H1 (cell line): ENCODE measurements around the gene STIL. TPM values are rescaled to one million over a fixed set of nuclear protein-coding genes. Genes with fewer than 3 reads are reported as not detected.

Experiments used
- CTCF ChIA-PET: fragments of 300-600 bp; sonication (Branson Sonifier 250); formaldehyde crosslinking; loops from one replicate; lab custom pipeline; 2021; ENCODE audit not compliant: partially characterized antibody; lab: Charles Lee
- POLR2A ChIA-PET: fragments of 300-600 bp; sonication (Branson Sonifier 250); formaldehyde crosslinking; loops from one replicate; lab custom pipeline; 2021; ENCODE audit warnings: inconsistent platforms; ENCODE audit not compliant: partially characterized antibody; lab: Charles Lee
- DNase-seq, 2 experiments: peaks; one replicate each; pipeline versions ENCODE4 v3.0.0 to v3.0.0-alpha.2; 2010 to 2022; ENCODE audit warnings: low spot score in 2 of 2, low read depth in 1 of 2, mixed read lengths in 1 of 2
- FAIRE-seq: peaks from 2 replicates; lab custom pipeline; 2011; peaks lifted over from hg19 to GRCh38; lab: Jason Lieb, UNC
- H2AFZ ChIP-seq: 2 replicates; pipeline ENCODE4 v1.8.1; 2012; ENCODE audit warnings: low read length, inconsistent platforms
- H2AK5ac ChIP-seq: 2 replicates; pipeline ENCODE4 v1.6.1; 2013; ENCODE audit warnings: low read depth, low read length
- H2BK120ac ChIP-seq: replicated peaks from 2 replicates; pipeline ENCODE3; 2013; ENCODE audit warnings: low read depth, low read length, inconsistent platforms
- H2BK12ac ChIP-seq: 2 replicates; pipeline ENCODE4 v1.6.1; 2013; ENCODE audit warnings: low read depth, low read length
- H2BK15ac ChIP-seq: 2 replicates; pipeline ENCODE4 v1.6.1; 2013; ENCODE audit warnings: low read length
- H2BK20ac ChIP-seq: 2 replicates; pipeline ENCODE4 v1.6.1; 2013; ENCODE audit warnings: low read length
- H2BK5ac ChIP-seq: 2 replicates; pipeline ENCODE4 v1.6.1; 2013; ENCODE audit warnings: low read depth, low read length
- H3K14ac ChIP-seq: 2 replicates; pipeline ENCODE4 v1.6.1; 2013; ENCODE audit warnings: inconsistent platforms; ENCODE audit not compliant: insufficient read length
- H3K18ac ChIP-seq: 2 replicates; pipeline ENCODE4 v1.6.1; 2013; ENCODE audit warnings: low read length; ENCODE audit errors: extremely low read depth
- H3K23ac ChIP-seq: 2 replicates; pipeline ENCODE4 v1.6.1; 2013; ENCODE audit warnings: inconsistent platforms; ENCODE audit not compliant: insufficient read length
- H3K23me2 ChIP-seq: 2 replicates; pipeline ENCODE4 v1.6.1; 2013; ENCODE audit warnings: low read depth, low read length
- H3K27ac ChIP-seq: 2 replicates; pipeline ENCODE4 v1.6.1; 2011; ENCODE audit warnings: low read depth, low read length, inconsistent platforms
- H3K27me3 ChIP-seq, 4 experiments: replicated peaks in 1 of 4; 1 replicate in 1 of 4; 2 replicates in 3 of 4; pipeline versions ENCODE4 v1.6.1 to v1.8.1; 2011 to 2013; ENCODE audit warnings: low read length in 3 of 4, mild to moderate bottlenecking in 3 of 4, inconsistent platforms in 2 of 4, mixed read lengths in 2 of 4, moderate library complexity in 1 of 4; ENCODE audit not compliant: control insufficient read depth in 3 of 4, insufficient read depth in 3 of 4; ENCODE audit errors: extremely low read depth in 1 of 4
- H3K36me3 ChIP-seq, 4 experiments: 2 replicates each; pipeline versions ENCODE4 v1.6.1 to v1.8.1; 2011 to 2013; ENCODE audit warnings: mild to moderate bottlenecking in 4 of 4, low read length in 3 of 4, moderate library complexity in 2 of 4, control low read depth in 1 of 4, inconsistent platforms in 1 of 4; ENCODE audit not compliant: insufficient read depth in 4 of 4, control insufficient read depth in 2 of 4
- H3K4ac ChIP-seq: replicated peaks from 2 replicates; pipeline ENCODE3; 2013; ENCODE audit warnings: low read length, low read depth, mixed read lengths, inconsistent platforms; ENCODE audit not compliant: insufficient read length
- H3K4me1 ChIP-seq, 4 experiments: replicated peaks in 1 of 4; 1 replicate in 1 of 4; 2 replicates in 3 of 4; pipeline versions ENCODE4 v1.6.1 to v1.8.1; 2011 to 2013; ENCODE audit warnings: low read length in 3 of 4, inconsistent platforms in 2 of 4, mixed read lengths in 1 of 4; ENCODE audit not compliant: insufficient read depth in 4 of 4, control insufficient read depth in 3 of 4
- H3K4me2 ChIP-seq, 2 experiments: 2 replicates each; pipeline versions ENCODE4 v1.6.1 to v1.8.1; 2011 to 2013; ENCODE audit warnings: low read depth in 2 of 2, low read length in 2 of 2, control low read depth in 1 of 2, inconsistent platforms in 1 of 2, mild to moderate bottlenecking in 1 of 2; ENCODE audit not compliant: insufficient read depth in 1 of 2
- H3K4me3 ChIP-seq, 4 experiments: fragments of 200-600, 300-600 bp in 1 of 4; sonication (generic), shearing (Covaris generic), sonication (Bioruptor Twin) in 1 of 4; 2 replicates each; pipeline versions ENCODE4 v1.5.1 to v1.8.1; 2011 to 2016; ENCODE audit warnings: low read length in 4 of 4, low read depth in 3 of 4, control low read depth in 2 of 4, inconsistent platforms in 2 of 4, mild to moderate bottlenecking in 2 of 4, mixed read lengths in 1 of 4, moderate library complexity in 1 of 4; ENCODE audit not compliant: insufficient read depth in 2 of 4; ENCODE audit errors: extremely low read depth in 1 of 4
- H3K56ac ChIP-seq: replicated peaks from 2 replicates; pipeline ENCODE3; 2013; ENCODE audit warnings: low read depth, mild to moderate bottlenecking, mixed read lengths, low read length, inconsistent platforms; ENCODE audit not compliant: insufficient read length
- H3K79me1 ChIP-seq: 2 replicates; pipeline ENCODE4 v1.6.1; 2013; ENCODE audit warnings: low read depth, low read length, control low read depth
- H3K79me2 ChIP-seq, 2 experiments: 2 replicates each; pipeline versions ENCODE4 v1.6.1 to v1.8.1; 2012 to 2013; ENCODE audit warnings: low read length in 2 of 2, mild to moderate bottlenecking in 2 of 2, inconsistent platforms in 1 of 2; ENCODE audit not compliant: insufficient read depth in 2 of 2, control insufficient read depth in 1 of 2
- H3K9ac ChIP-seq, 4 experiments: replicated peaks in 1 of 4; 1 replicate in 1 of 4; 2 replicates in 3 of 4; pipeline versions ENCODE4 v1.6.1 to v1.8.1; 2011 to 2013; ENCODE audit warnings: low read depth in 3 of 4, low read length in 3 of 4, control low read depth in 2 of 4, mild to moderate bottlenecking in 2 of 4, moderate library complexity in 2 of 4, inconsistent platforms in 1 of 4; ENCODE audit errors: extremely low read depth in 1 of 4
- H3K9me3 ChIP-seq, 2 experiments: 2 replicates each; pipeline versions ENCODE4 v1.6.1 to v1.8.1; 2012 to 2013; ENCODE audit warnings: mild to moderate bottlenecking in 2 of 2, moderate library complexity in 2 of 2, control low read depth in 1 of 2, inconsistent platforms in 1 of 2, low read depth in 1 of 2, low read length in 1 of 2, mixed read lengths in 1 of 2; ENCODE audit not compliant: insufficient read depth in 2 of 2
- H4K20me1 ChIP-seq, 2 experiments: replicated peaks in 1 of 2; 2 replicates each; pipeline versions ENCODE3 to v1.8.1; 2011 to 2013; ENCODE audit warnings: inconsistent platforms in 2 of 2, low read length in 2 of 2, mild to moderate bottlenecking in 1 of 2; ENCODE audit not compliant: insufficient read depth in 2 of 2, control insufficient read depth in 1 of 2
- H4K5ac ChIP-seq: 2 replicates; pipeline ENCODE4 v1.6.1; 2013; ENCODE audit warnings: low read length, low read depth, mixed read lengths, inconsistent platforms; ENCODE audit not compliant: insufficient read length
- H4K8ac ChIP-seq: 2 replicates; pipeline ENCODE4 v1.8.0; 2013; ENCODE audit warnings: mild to moderate bottlenecking, moderate library complexity, low read length, inconsistent platforms; ENCODE audit not compliant: insufficient read depth; ENCODE audit errors: extremely low read depth
- H4K91ac ChIP-seq: replicated peaks from 2 replicates; pipeline ENCODE3; 2013; ENCODE audit warnings: low read length, mixed read lengths, inconsistent platforms; ENCODE audit not compliant: insufficient read length
- CEBPB ChIP-seq: IDR thresholded peaks from 2 replicates; pipeline ENCODE4 v1.6.1; 2012; ENCODE audit warnings: low read depth, low read length
- KDM1A ChIP-seq: fragments of 200-600, 300-600 bp; sonication (generic); IDR thresholded peaks from 2 replicates; pipeline ENCODE4 v1.7.1; 2016; ENCODE audit warnings: mild to moderate bottlenecking, low read length, borderline replicate concordance
- POLR2A ChIP-seq, 2 experiments: IDR thresholded peaks; 1 replicate in 1 of 2; 2 replicates in 1 of 2; pipeline ENCODE4 v1.6.1; 2011; ENCODE audit warnings: low read depth in 2 of 2, low read length in 2 of 2, mild to moderate bottlenecking in 2 of 2; ENCODE audit errors: control extremely low read depth in 1 of 2
- WGBS, 2 experiments: shearing (Covaris generic) in 1 of 2; methylation state at CpG; one replicate each; pipeline versions ENCODE4 v1.1.6 to v1.1.7; 2013 to 2015; ENCODE audit warnings: low lambda C conversion rate in 2 of 2, mixed read lengths in 2 of 2, inconsistent platforms in 1 of 2, low coverage in 1 of 2, missing lambda C conversion rate in 1 of 2; ENCODE audit not compliant: insufficient replicate concordance in 2 of 2, insufficient coverage in 1 of 2, insufficient read length in 1 of 2; ENCODE audit errors: extremely low coverage in 1 of 2, missing lambda C conversion rate in 1 of 2; 5-methylcytosine and 5-hydroxymethylcytosine counted together
- polyA plus RNA-seq, 7 experiments: library from polyadenylated mRNA; depleted of rRNA in 3 of 7; stranded (reverse) in 5 of 7; unstranded in 2 of 7; fragments of >200 nt in 5 of 7; fragments of 200-250 nt in 2 of 7; gene quantifications; 1 replicate in 5 of 7; 2 replicates in 1 of 7; 4 replicates in 1 of 7; pipeline versions ENCODE4 v1.2.1 to v1.2.3, GENCODE V29; 2011 to 2013; ENCODE audit warnings: missing spikeins in 2 of 7, mixed read lengths in 2 of 7
- total RNA-seq: library from RNA; stranded (reverse); fragmentation: NEBNext Ultra II Directional; extraction: Animal tissue kit (Norgen Biotek cat#: 25700); gene quantifications from 2 replicates; pipeline ENCODE4 v1.2.1, GENCODE V29; 2021

STIL gene
- total and polyA plus RNA-seq, 2 of the 8 experiments (the other 6 are each of a cell fraction or from before 2014, with no cell fraction given) = 13.6 to 25.1 TPM

DNA sequence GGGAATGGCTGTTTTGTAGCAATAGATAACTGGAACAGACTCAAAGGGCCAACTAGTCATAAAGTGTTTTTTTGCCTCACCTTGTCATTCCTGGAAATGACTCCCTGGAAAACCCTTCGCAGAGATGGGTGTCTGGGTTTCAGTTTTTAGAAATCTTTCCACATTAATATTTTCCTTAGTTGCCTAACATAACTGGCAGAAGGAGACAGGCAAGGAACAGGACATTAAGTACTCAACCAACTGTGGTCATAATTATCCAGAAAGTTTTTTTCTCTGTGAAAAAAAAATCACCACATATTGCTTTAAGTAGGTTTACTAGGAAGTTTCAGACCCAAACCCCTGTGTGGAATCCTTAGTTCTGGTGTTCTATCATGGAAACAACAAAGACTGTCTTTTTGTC, 16.3 kb upstream of the STIL start:
- Histone ChIP-seq H2BK20ac (no peak overlapping the region), H2BK15ac (no peak overlapping the region), H3K9ac (no peak overlapping the region), H4K8ac (no peak overlapping the region), H3K9me3 (no peaks in the 10 kb centered on the region), H3K27ac (no peak overlapping the region), H4K91ac (no peak overlapping the region), H2BK120ac (no peak overlapping the region), H3K23me2 (no peaks in the 10 kb centered on the region; the same call in 1 of the 2 replicates), H2BK5ac (no peak overlapping the region), H3K79me1 (no peaks in the 10 kb centered on the region), H3K14ac (no peak overlapping the region), H3K4me2 (no peak overlapping the region), H2AK5ac (no peak overlapping the region), H3K4me1 (peaks cover 0 to 5% (median 3%) of the 10 kb centered on the region in 4 experiments; a peak in 5 of 7 replicates), H4K20me1 (no peaks in the 10 kb centered on the region), H3K4ac (no peak overlapping the region), H3K18ac (no peak overlapping the region), H4K5ac (no peak overlapping the region), H3K23ac (no peak overlapping the region), H3K27me3 (no peaks in the 10 kb centered on the region), H2AFZ (no peak overlapping the region), H3K56ac (no peak overlapping the region), H3K79me2 (peaks cover 0 to 3% of the 10 kb centered on the region in 2 experiments; a peak in 1 of 4 replicates), H3K4me3 (no peak overlapping the region), H2BK12ac (no peak overlapping the region), H3K36me3 (no peaks in the 10 kb centered on the region)
- ChIA-PET POLR2A (no interaction called here), CTCF (interaction anchor here (1.4 to 2.0 kb wide), 2 partner anchors 9 to 12 kb away, joined by 3 to 6 read pairs; no protein-coding TSS in a partner anchor)
- FAIRE-seq = no peak
- WGBS, 2 experiments = 93% methylated on average over 1 of the region's 1 CpG; no CpG with 5 or more reads in 1 of the 2 experiments
- no peak for DNase-seq
- TF ChIP-seq CEBPB (no peak), KDM1A (no peak), POLR2A (IDR thresholded peaks at IDR 0.05; ENCODE audit: control extremely low read depth in 1 of 2, low read depth in 2 of 2, low read length in 2 of 2) (no peak)
